ENCODE data around the gene HORMAD1.
"Not testable (repeated sequence)": the region's sequence is repeated elsewhere in the genome, so short reads cannot be mapped to it uniquely, and the experiment has no call there.

HORMAD1 gene

GRCh38 chr1:150724336-150724735, 3.6 kb upstream of the HORMAD1 start:
- H3K27me3 Mint-ChIP-seq, result no peaks in the 10 kb centered on the region
- no peaks in the 10 kb centered on the region for H3K9me3 Mint-ChIP-seq (ENCODE audit: low read depth)
- H3K4me3 Mint-ChIP-seq, result no peak overlapping the region
- no peaks in the 10 kb centered on the region for H3K36me3 Mint-ChIP-seq
- H3K4me1 Mint-ChIP-seq (ENCODE audit: low read depth), result no peaks in the 10 kb centered on the region
- no peak overlapping the region for H3K27ac Mint-ChIP-seq

GRCh38 chr1:150720098-150720497, 597 bp downstream of the HORMAD1 start:
- Mint-ChIP-seq H3K27me3 (no peaks in the 10 kb centered on the region), H3K4me3 (no peak overlapping the region), H3K36me3 (no peaks in the 10 kb centered on the region), H3K27ac (no peak overlapping the region), H3K4me1 (ENCODE audit: low read depth) (no peaks in the 10 kb centered on the region), H3K9me3 (ENCODE audit: low read depth) (no peaks in the 10 kb centered on the region)

- Mint-ChIP-seq H3K27ac (no peak overlapping the region), H3K4me3 (no peak overlapping the region), H3K27me3 (no peaks in the 10 kb centered on the region)
Measured at GRCh38 chr1:150718225-150718891, 2.3 kb downstream of the HORMAD1 start.

DNA sequence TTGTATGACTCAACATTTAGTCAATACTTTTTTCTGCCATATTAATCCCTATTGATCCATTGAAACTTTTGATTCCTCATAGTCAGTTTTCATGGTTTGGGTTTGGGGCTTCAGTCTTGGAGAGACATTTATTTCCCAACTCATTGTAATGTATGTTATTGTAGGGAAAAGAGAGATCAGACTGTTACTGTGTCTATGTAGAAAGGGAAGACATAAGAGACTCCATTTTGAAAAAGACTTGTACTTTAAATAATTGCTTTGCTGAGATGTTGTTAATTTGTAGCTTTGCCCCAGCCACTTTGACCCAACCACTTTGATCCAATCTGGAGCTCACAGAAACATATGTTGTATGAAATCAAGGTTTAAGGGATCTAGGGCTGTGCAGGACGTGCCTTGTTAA, 11.7 kb downstream of the HORMAD1 start:
- H3K4me3 Mint-ChIP-seq; H3K36me3 Mint-ChIP-seq; H3K4me1 Mint-ChIP-seq (ENCODE audit: low read depth); H3K27ac Mint-ChIP-seq; H3K9me3 Mint-ChIP-seq (ENCODE audit: low read depth); H3K27me3 Mint-ChIP-seq: not testable (repeated sequence)

More at GRCh38 chr1:150718225-150718891, 2.3 kb downstream of the HORMAD1 start:
- no peaks in the 10 kb centered on the region for H3K9me3 Mint-ChIP-seq (ENCODE audit: low read depth)
- no peaks in the 10 kb centered on the region for H3K4me1 Mint-ChIP-seq (ENCODE audit: low read depth)
- no peaks in the 10 kb centered on the region for H3K36me3 Mint-ChIP-seq

DNA sequence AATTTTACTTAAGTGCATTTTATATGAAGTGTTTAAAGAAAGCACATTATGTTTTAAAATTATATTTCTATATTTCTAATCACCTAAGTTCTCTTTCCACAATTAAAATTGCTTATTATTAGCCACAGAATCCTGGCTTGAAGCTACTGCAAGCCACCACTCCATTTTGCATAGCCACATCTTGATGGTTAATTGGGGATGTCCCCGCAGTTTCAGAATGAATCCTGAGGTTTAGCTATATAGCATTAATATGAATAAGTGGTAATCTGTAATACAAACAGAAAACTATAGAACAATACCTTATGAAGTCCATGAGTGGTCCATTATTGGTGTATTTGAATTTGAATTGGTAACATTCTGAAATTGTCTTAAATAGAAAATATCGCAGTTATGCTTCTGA, 12.1 kb downstream of the HORMAD1 start:
- Mint-ChIP-seq H3K36me3 (no peaks in the 10 kb centered on the region), H3K9me3 (ENCODE audit: low read depth) (no peaks in the 10 kb centered on the region), H3K4me1 (ENCODE audit: low read depth) (peaks cover 3% of the 10 kb centered on the region), H3K27ac (no peak overlapping the region), H3K4me3 (no peak overlapping the region), H3K27me3 (no peaks in the 10 kb centered on the region)

DNA sequence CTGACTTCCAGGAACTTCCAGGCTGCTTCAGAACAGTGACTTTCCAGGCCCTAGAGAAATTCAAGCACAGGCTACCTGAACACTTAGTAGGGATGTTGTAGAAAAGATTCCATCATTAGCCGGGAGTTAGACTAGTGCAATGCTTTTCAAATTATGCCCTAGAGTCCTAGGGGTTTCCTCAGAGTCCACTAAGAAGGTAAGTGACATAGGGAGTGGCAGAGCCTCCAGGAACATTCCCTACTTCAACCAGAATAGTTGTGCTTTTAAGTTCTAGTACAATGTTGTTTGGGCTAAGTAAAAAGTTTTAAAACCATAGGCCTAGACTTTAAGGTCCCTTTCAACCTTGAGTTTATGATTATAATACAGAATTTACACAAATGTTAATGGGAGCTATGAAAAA, 14.6 kb downstream of the HORMAD1 start:
- Mint-ChIP-seq H3K4me3 (no peak overlapping the region), H3K36me3 (no peaks in the 10 kb centered on the region), H3K4me1 (ENCODE audit: low read depth) (peaks cover 3% of the 10 kb centered on the region), H3K27me3 (no peaks in the 10 kb centered on the region), H3K27ac (no peak overlapping the region), H3K9me3 (ENCODE audit: low read depth) (no peaks in the 10 kb centered on the region)

- H3K9me3 Mint-ChIP-seq (ENCODE audit: low read depth), result no peaks in the 10 kb centered on the region
- H3K4me1 Mint-ChIP-seq (ENCODE audit: low read depth), result no peaks in the 10 kb centered on the region
- no peak overlapping the region for H3K27ac Mint-ChIP-seq
- peaks cover 1% of the 10 kb centered on the region for H3K27me3 Mint-ChIP-seq
- H3K36me3 Mint-ChIP-seq, result no peaks in the 10 kb centered on the region
- no peak overlapping the region for H3K4me3 Mint-ChIP-seq
Measured at GRCh38 chr1:150703427-150703826, 17.3 kb downstream of the HORMAD1 start.

GRCh38 chr1:150696995-150697927, 23.4 kb downstream of the HORMAD1 start, which contains the start of gene GOLPH3L:
TSS of gene GOLPH3L (minus strand) at chr1:150697154. CDS start at chr1:150694838, 2,316 bp downstream.
- Mint-ChIP-seq H3K36me3 (peaks cover 2% of the 10 kb centered on the region), H3K27me3 (peaks cover 1% of the 10 kb centered on the region), H3K4me1 (ENCODE audit: low read depth) (peaks cover 36% of the 10 kb centered on the region), H3K9me3 (ENCODE audit: low read depth) (no peaks in the 10 kb centered on the region), H3K27ac (peak within 1 kb of the TSS; percentile 86), H3K4me3 (peak within 1 kb of the TSS; percentile 100)

DNA sequence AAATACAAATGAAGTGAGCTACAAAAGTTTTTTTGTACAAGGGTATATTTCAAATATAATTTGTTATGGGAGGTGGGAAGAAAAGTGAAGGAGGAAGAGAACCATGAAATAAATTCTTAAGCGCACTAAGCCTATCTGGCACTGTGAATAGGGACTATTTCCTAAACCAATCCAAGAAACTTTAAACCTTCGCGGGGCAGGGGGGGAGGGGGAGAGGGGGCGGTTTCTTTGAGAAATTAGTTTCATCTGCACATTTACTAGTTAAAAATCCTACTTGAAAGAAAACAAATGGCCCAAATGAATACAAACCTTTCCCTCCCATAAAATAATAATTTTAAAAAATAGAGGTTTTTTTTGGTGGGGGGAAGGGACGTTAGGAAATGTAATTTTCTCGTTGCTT, 24.1 kb downstream of the HORMAD1 start:
- no peaks in the 10 kb centered on the region for H3K9me3 Mint-ChIP-seq (ENCODE audit: low read depth)
- peaks cover 37% of the 10 kb centered on the region for H3K4me1 Mint-ChIP-seq (ENCODE audit: low read depth)
- H3K27ac Mint-ChIP-seq, result peak overlapping the region; percentile 62
- peak overlapping the region; percentile 100 for H3K4me3 Mint-ChIP-seq
- H3K27me3 Mint-ChIP-seq, result peaks cover 1% of the 10 kb centered on the region
- peaks cover 2% of the 10 kb centered on the region for H3K36me3 Mint-ChIP-seq

- peak overlapping the region; percentile 100 for H3K4me3 Mint-ChIP-seq
Measured at GRCh38 chr1:150696162-150696561, 24.5 kb downstream of the HORMAD1 start.

GRCh38 chr1:150695561-150695960, 25.1 kb downstream of the HORMAD1 start:
- Mint-ChIP-seq H3K36me3 (peaks cover 5% of the 10 kb centered on the region), H3K4me1 (ENCODE audit: low read depth) (peaks cover 43% of the 10 kb centered on the region), H3K27me3 (peaks cover 1% of the 10 kb centered on the region), H3K27ac (no peak overlapping the region), H3K4me3 (peak overlapping the region; percentile 30), H3K9me3 (ENCODE audit: low read depth) (no peaks in the 10 kb centered on the region)

More at GRCh38 chr1:150696162-150696561, 24.5 kb downstream of the HORMAD1 start:
- Mint-ChIP-seq H3K27ac (peak overlapping the region; percentile 62), H3K9me3 (ENCODE audit: low read depth) (no peaks in the 10 kb centered on the region), H3K4me1 (ENCODE audit: low read depth) (peaks cover 40% of the 10 kb centered on the region), H3K36me3 (peaks cover 5% of the 10 kb centered on the region), H3K27me3 (peaks cover 1% of the 10 kb centered on the region)

- Mint-ChIP-seq H3K27me3 (no peaks in the 10 kb centered on the region), H3K36me3 (peaks cover 9% of the 10 kb centered on the region), H3K4me3 (no peak overlapping the region), H3K9me3 (ENCODE audit: low read depth) (no peaks in the 10 kb centered on the region), H3K4me1 (ENCODE audit: low read depth) (peaks cover 48% of the 10 kb centered on the region), H3K27ac (no peak overlapping the region)
Measured at GRCh38 chr1:150692720-150693119, 28.0 kb downstream of the HORMAD1 start.

DNA sequence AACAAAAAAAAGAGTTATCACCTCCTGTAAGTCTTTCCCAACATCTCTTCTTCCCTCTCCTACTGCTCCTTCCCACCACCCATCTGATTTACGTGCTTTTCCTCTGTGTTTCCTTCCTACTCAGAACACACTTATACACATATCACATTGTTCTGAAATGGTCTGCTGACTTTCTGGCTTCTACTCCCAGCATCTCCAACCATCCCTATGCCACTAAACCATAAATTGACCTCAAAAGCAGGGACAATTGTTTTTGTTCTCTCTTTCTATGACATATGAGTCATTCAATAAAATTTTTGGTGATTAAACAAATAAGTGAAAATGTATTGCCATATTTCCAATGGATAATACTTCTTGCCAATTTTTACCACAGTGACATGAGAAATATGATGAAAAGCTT, 31.9 kb downstream of the HORMAD1 start:
- Mint-ChIP-seq H3K36me3 (peaks cover 7% of the 10 kb centered on the region), H3K27ac (peak overlapping the region; percentile 77), H3K27me3 (no peaks in the 10 kb centered on the region), H3K4me1 (ENCODE audit: low read depth) (peaks cover 28% of the 10 kb centered on the region), H3K9me3 (ENCODE audit: low read depth) (no peaks in the 10 kb centered on the region), H3K4me3 (no peak overlapping the region)

DNA sequence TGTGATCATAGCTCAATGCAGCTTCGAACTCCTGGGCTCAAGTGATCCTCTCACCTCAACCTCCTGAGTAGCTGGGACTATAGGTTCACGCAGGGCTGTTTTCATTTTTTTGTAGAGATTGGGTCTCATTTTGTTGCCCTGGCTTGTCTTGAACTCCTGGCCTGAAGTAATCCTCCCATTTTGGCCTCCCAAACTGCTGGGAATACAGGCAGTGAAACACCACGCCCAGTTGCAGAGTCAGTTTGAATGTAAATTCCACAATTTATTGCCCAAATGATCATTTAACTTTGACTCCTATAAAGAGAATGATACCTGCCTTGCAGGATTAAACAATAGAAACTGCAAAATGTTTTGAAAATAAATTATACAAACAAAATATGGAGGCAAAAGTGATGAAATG, 34.4 kb downstream of the HORMAD1 start:
- Mint-ChIP-seq H3K36me3 (peaks cover 4% of the 10 kb centered on the region), H3K4me3 (no peak overlapping the region), H3K27ac (no peak overlapping the region), H3K27me3 (no peaks in the 10 kb centered on the region), H3K4me1 (ENCODE audit: low read depth) (peaks cover 21% of the 10 kb centered on the region), H3K9me3 (ENCODE audit: low read depth) (no peaks in the 10 kb centered on the region)

- Mint-ChIP-seq H3K27ac (peak overlapping the region; percentile 67), H3K9me3 (ENCODE audit: low read depth) (no peaks in the 10 kb centered on the region), H3K27me3 (no peaks in the 10 kb centered on the region), H3K4me1 (ENCODE audit: low read depth) (peaks cover 15% of the 10 kb centered on the region), H3K36me3 (peaks cover 4% of the 10 kb centered on the region), H3K4me3 (no peak overlapping the region)
Measured at GRCh38 chr1:150683914-150684313, 36.8 kb downstream of the HORMAD1 start.
